H1 (cell line): ENCODE results near the gene CCNG2. TPM values are rescaled to one million over a fixed set of nuclear protein-coding genes. Genes with fewer than 3 reads are reported as not detected.

Experiments
- CTCF ChIA-PET: fragments of 300-600 bp; sonication (Branson Sonifier 250); formaldehyde crosslinking; loops from one replicate; lab custom pipeline; 2021; ENCODE audit not compliant: partially characterized antibody; lab: Charles Lee
- POLR2A ChIA-PET: fragments of 300-600 bp; sonication (Branson Sonifier 250); formaldehyde crosslinking; loops from one replicate; lab custom pipeline; 2021; ENCODE audit warnings: inconsistent platforms; ENCODE audit not compliant: partially characterized antibody; lab: Charles Lee
- DNase-seq, 2 experiments: peaks; one replicate each; pipeline versions ENCODE4 v3.0.0 to v3.0.0-alpha.2; 2010 to 2022; ENCODE audit warnings: low spot score in 2 of 2, low read depth in 1 of 2, mixed read lengths in 1 of 2
- FAIRE-seq: peaks from 2 replicates; lab custom pipeline; 2011; peaks lifted over from hg19 to GRCh38; lab: Jason Lieb, UNC
- H2AFZ ChIP-seq: 2 replicates; pipeline ENCODE4 v1.8.1; 2012; ENCODE audit warnings: low read length, inconsistent platforms
- H2AK5ac ChIP-seq: 2 replicates; pipeline ENCODE4 v1.6.1; 2013; ENCODE audit warnings: low read depth, low read length
- H2BK120ac ChIP-seq: replicated peaks from 2 replicates; pipeline ENCODE3; 2013; ENCODE audit warnings: low read depth, low read length, inconsistent platforms
- H2BK12ac ChIP-seq: 2 replicates; pipeline ENCODE4 v1.6.1; 2013; ENCODE audit warnings: low read depth, low read length
- H2BK15ac ChIP-seq: 2 replicates; pipeline ENCODE4 v1.6.1; 2013; ENCODE audit warnings: low read length
- H2BK20ac ChIP-seq: 2 replicates; pipeline ENCODE4 v1.6.1; 2013; ENCODE audit warnings: low read length
- H2BK5ac ChIP-seq: 2 replicates; pipeline ENCODE4 v1.6.1; 2013; ENCODE audit warnings: low read depth, low read length
- H3K14ac ChIP-seq: 2 replicates; pipeline ENCODE4 v1.6.1; 2013; ENCODE audit warnings: inconsistent platforms; ENCODE audit not compliant: insufficient read length
- H3K18ac ChIP-seq: 2 replicates; pipeline ENCODE4 v1.6.1; 2013; ENCODE audit warnings: low read length; ENCODE audit errors: extremely low read depth
- H3K23ac ChIP-seq: 2 replicates; pipeline ENCODE4 v1.6.1; 2013; ENCODE audit warnings: inconsistent platforms; ENCODE audit not compliant: insufficient read length
- H3K23me2 ChIP-seq: 2 replicates; pipeline ENCODE4 v1.6.1; 2013; ENCODE audit warnings: low read depth, low read length
- H3K27ac ChIP-seq: 2 replicates; pipeline ENCODE4 v1.6.1; 2011; ENCODE audit warnings: low read depth, low read length, inconsistent platforms
- H3K27me3 ChIP-seq, 4 experiments: replicated peaks in 1 of 4; 1 replicate in 1 of 4; 2 replicates in 3 of 4; pipeline versions ENCODE4 v1.6.1 to v1.8.1; 2011 to 2013; ENCODE audit warnings: low read length in 3 of 4, mild to moderate bottlenecking in 3 of 4, inconsistent platforms in 2 of 4, mixed read lengths in 2 of 4, moderate library complexity in 1 of 4; ENCODE audit not compliant: control insufficient read depth in 3 of 4, insufficient read depth in 3 of 4; ENCODE audit errors: extremely low read depth in 1 of 4
- H3K36me3 ChIP-seq, 4 experiments: 2 replicates each; pipeline versions ENCODE4 v1.6.1 to v1.8.1; 2011 to 2013; ENCODE audit warnings: mild to moderate bottlenecking in 4 of 4, low read length in 3 of 4, moderate library complexity in 2 of 4, control low read depth in 1 of 4, inconsistent platforms in 1 of 4; ENCODE audit not compliant: insufficient read depth in 4 of 4, control insufficient read depth in 2 of 4
- H3K4ac ChIP-seq: replicated peaks from 2 replicates; pipeline ENCODE3; 2013; ENCODE audit warnings: low read length, low read depth, mixed read lengths, inconsistent platforms; ENCODE audit not compliant: insufficient read length
- H3K4me1 ChIP-seq, 4 experiments: replicated peaks in 1 of 4; 1 replicate in 1 of 4; 2 replicates in 3 of 4; pipeline versions ENCODE4 v1.6.1 to v1.8.1; 2011 to 2013; ENCODE audit warnings: low read length in 3 of 4, inconsistent platforms in 2 of 4, mixed read lengths in 1 of 4; ENCODE audit not compliant: insufficient read depth in 4 of 4, control insufficient read depth in 3 of 4
- H3K4me2 ChIP-seq, 2 experiments: 2 replicates each; pipeline versions ENCODE4 v1.6.1 to v1.8.1; 2011 to 2013; ENCODE audit warnings: low read depth in 2 of 2, low read length in 2 of 2, control low read depth in 1 of 2, inconsistent platforms in 1 of 2, mild to moderate bottlenecking in 1 of 2; ENCODE audit not compliant: insufficient read depth in 1 of 2
- H3K4me3 ChIP-seq, 4 experiments: fragments of 200-600, 300-600 bp in 1 of 4; sonication (generic), shearing (Covaris generic), sonication (Bioruptor Twin) in 1 of 4; 2 replicates each; pipeline versions ENCODE4 v1.5.1 to v1.8.1; 2011 to 2016; ENCODE audit warnings: low read length in 4 of 4, low read depth in 3 of 4, control low read depth in 2 of 4, inconsistent platforms in 2 of 4, mild to moderate bottlenecking in 2 of 4, mixed read lengths in 1 of 4, moderate library complexity in 1 of 4; ENCODE audit not compliant: insufficient read depth in 2 of 4; ENCODE audit errors: extremely low read depth in 1 of 4
- H3K56ac ChIP-seq: replicated peaks from 2 replicates; pipeline ENCODE3; 2013; ENCODE audit warnings: low read depth, mild to moderate bottlenecking, mixed read lengths, low read length, inconsistent platforms; ENCODE audit not compliant: insufficient read length
- H3K79me1 ChIP-seq: 2 replicates; pipeline ENCODE4 v1.6.1; 2013; ENCODE audit warnings: low read depth, low read length, control low read depth
- H3K79me2 ChIP-seq, 2 experiments: 2 replicates each; pipeline versions ENCODE4 v1.6.1 to v1.8.1; 2012 to 2013; ENCODE audit warnings: low read length in 2 of 2, mild to moderate bottlenecking in 2 of 2, inconsistent platforms in 1 of 2; ENCODE audit not compliant: insufficient read depth in 2 of 2, control insufficient read depth in 1 of 2
- H3K9ac ChIP-seq, 4 experiments: replicated peaks in 1 of 4; 1 replicate in 1 of 4; 2 replicates in 3 of 4; pipeline versions ENCODE4 v1.6.1 to v1.8.1; 2011 to 2013; ENCODE audit warnings: low read depth in 3 of 4, low read length in 3 of 4, control low read depth in 2 of 4, mild to moderate bottlenecking in 2 of 4, moderate library complexity in 2 of 4, inconsistent platforms in 1 of 4; ENCODE audit errors: extremely low read depth in 1 of 4
- H3K9me3 ChIP-seq, 2 experiments: 2 replicates each; pipeline versions ENCODE4 v1.6.1 to v1.8.1; 2012 to 2013; ENCODE audit warnings: mild to moderate bottlenecking in 2 of 2, moderate library complexity in 2 of 2, control low read depth in 1 of 2, inconsistent platforms in 1 of 2, low read depth in 1 of 2, low read length in 1 of 2, mixed read lengths in 1 of 2; ENCODE audit not compliant: insufficient read depth in 2 of 2
- H4K20me1 ChIP-seq, 2 experiments: replicated peaks in 1 of 2; 2 replicates each; pipeline versions ENCODE3 to v1.8.1; 2011 to 2013; ENCODE audit warnings: inconsistent platforms in 2 of 2, low read length in 2 of 2, mild to moderate bottlenecking in 1 of 2; ENCODE audit not compliant: insufficient read depth in 2 of 2, control insufficient read depth in 1 of 2
- H4K5ac ChIP-seq: 2 replicates; pipeline ENCODE4 v1.6.1; 2013; ENCODE audit warnings: low read length, low read depth, mixed read lengths, inconsistent platforms; ENCODE audit not compliant: insufficient read length
- H4K8ac ChIP-seq: 2 replicates; pipeline ENCODE4 v1.8.0; 2013; ENCODE audit warnings: mild to moderate bottlenecking, moderate library complexity, low read length, inconsistent platforms; ENCODE audit not compliant: insufficient read depth; ENCODE audit errors: extremely low read depth
- H4K91ac ChIP-seq: replicated peaks from 2 replicates; pipeline ENCODE3; 2013; ENCODE audit warnings: low read length, mixed read lengths, inconsistent platforms; ENCODE audit not compliant: insufficient read length
- CBX8 ChIP-seq: fragments of 300-800, 300-1000 bp; sonication (generic); IDR thresholded peaks from 2 replicates; pipeline ENCODE4 v1.7.1; 2016; ENCODE audit warnings: low read depth, low read length, borderline replicate concordance
- FOSL1 ChIP-seq: IDR thresholded peaks from 2 replicates; pipeline ENCODE4 v1.6.1; 2011; ENCODE audit warnings: mild to moderate bottlenecking, low read depth, low read length, moderate library complexity; ENCODE audit not compliant: insufficient read depth
- GTF2F1 ChIP-seq: IDR thresholded peaks from 2 replicates; pipeline ENCODE4 v1.6.1; 2012; ENCODE audit warnings: low read depth, low read length, improper control_type of control experiment, borderline replicate concordance
- HDAC2 ChIP-seq, 2 experiments: fragments of 300-600 bp in 1 of 2; sonication (generic) in 1 of 2; IDR thresholded peaks; 2 replicates each; pipeline ENCODE4 v1.6.1; 2011 to 2012; ENCODE audit warnings: low read depth in 2 of 2, low read length in 2 of 2, mild to moderate bottlenecking in 2 of 2, moderate library complexity in 2 of 2, borderline replicate concordance in 1 of 2, inconsistent platforms in 1 of 2
- SP1 ChIP-seq: IDR thresholded peaks from 2 replicates; pipeline ENCODE4 v1.6.1; 2011; ENCODE audit warnings: low read depth, low read length
- SP4 ChIP-seq: IDR thresholded peaks from 2 replicates; pipeline ENCODE4 v1.6.1; 2012; ENCODE audit warnings: low read length, inconsistent platforms
- TBP ChIP-seq: IDR thresholded peaks from 2 replicates; pipeline ENCODE4 v1.6.1; 2011; ENCODE audit warnings: low read depth, low read length, improper control_type of control experiment
- TCF12 ChIP-seq: IDR thresholded peaks from 2 replicates; pipeline ENCODE4 v1.6.1; 2011; ENCODE audit warnings: low read depth, mild to moderate bottlenecking, low read length
- WGBS, 2 experiments: shearing (Covaris generic) in 1 of 2; methylation state at CpG; one replicate each; pipeline versions ENCODE4 v1.1.6 to v1.1.7; 2013 to 2015; ENCODE audit warnings: low lambda C conversion rate in 2 of 2, mixed read lengths in 2 of 2, inconsistent platforms in 1 of 2, low coverage in 1 of 2, missing lambda C conversion rate in 1 of 2; ENCODE audit not compliant: insufficient replicate concordance in 2 of 2, insufficient coverage in 1 of 2, insufficient read length in 1 of 2; ENCODE audit errors: extremely low coverage in 1 of 2, missing lambda C conversion rate in 1 of 2; 5-methylcytosine and 5-hydroxymethylcytosine counted together
- polyA plus RNA-seq, 7 experiments: library from polyadenylated mRNA; depleted of rRNA in 3 of 7; stranded (reverse) in 5 of 7; unstranded in 2 of 7; fragments of >200 nt in 5 of 7; fragments of 200-250 nt in 2 of 7; gene quantifications; 1 replicate in 5 of 7; 2 replicates in 1 of 7; 4 replicates in 1 of 7; pipeline versions ENCODE4 v1.2.1 to v1.2.3, GENCODE V29; 2011 to 2013; ENCODE audit warnings: missing spikeins in 2 of 7, mixed read lengths in 2 of 7
- total RNA-seq: library from RNA; stranded (reverse); fragmentation: NEBNext Ultra II Directional; extraction: Animal tissue kit (Norgen Biotek cat#: 25700); gene quantifications from 2 replicates; pipeline ENCODE4 v1.2.1, GENCODE V29; 2021
- TF ChIP-seq, protein P1 (sequence below): IDR thresholded peaks from 2 replicates; pipeline ENCODE4 v1.6.1; 2012; ENCODE audit warnings: inconsistent platforms

Gene CCNG2
- total and polyA plus RNA-seq, 2 of the 8 experiments (the other 6 are each of a cell fraction or from before 2014, with no cell fraction given) = 3.5 to 13.9 TPM

DNA sequence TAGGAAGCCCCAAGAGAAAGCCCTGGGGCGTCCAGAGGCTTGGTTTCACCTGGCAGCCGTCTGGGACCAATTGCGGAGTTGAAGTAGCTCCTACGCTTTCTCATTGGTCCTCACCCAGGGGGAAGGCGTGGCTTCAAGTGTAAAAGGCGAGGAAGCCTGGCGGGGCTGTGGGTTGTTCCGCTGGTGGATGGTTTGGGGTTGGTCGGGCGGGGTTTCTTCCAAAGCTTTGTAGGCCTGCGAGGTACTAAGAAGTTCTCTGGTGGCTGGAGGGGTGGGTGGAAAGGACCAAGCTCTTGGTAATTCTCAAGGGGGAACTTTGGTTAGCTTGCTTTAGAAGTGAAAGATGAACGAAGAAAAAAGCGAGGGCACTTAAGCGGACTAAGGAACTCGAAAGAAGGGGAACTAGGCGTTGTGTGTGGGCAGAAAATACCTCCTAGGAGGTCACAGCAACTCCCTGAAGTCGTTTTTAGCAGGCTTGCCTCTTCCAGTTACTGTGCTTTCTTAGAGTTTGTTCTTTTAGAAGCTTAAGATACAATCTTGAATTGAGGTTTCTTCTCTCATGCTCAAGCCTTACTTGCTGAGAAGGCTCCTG is 36.6 kb downstream of the CCNG2 start:
- H3K23me2 ChIP-seq = no peaks in the 10 kb centered on the region
- peak overlapping the region; percentile 90 for H2AFZ ChIP-seq
- H4K5ac ChIP-seq = no peak overlapping the region
- FAIRE-seq (peak; percentile 24), DNase-seq (peak in 1 of 2 experiments; percentile 80)
- peak overlapping the region; percentile 20 to 56; a peak in 3 of 4 replicates for H3K4me2 ChIP-seq
- H2BK15ac ChIP-seq = no peak overlapping the region
- H3K23ac ChIP-seq = no peak overlapping the region
- H2AK5ac ChIP-seq = no peak overlapping the region
- H3K18ac ChIP-seq = no peak overlapping the region
- H3K27ac ChIP-seq = no peak overlapping the region
- H4K91ac ChIP-seq = no peak overlapping the region
- peaks cover 0 to 4% (median 0%) of the 10 kb centered on the region in 4 experiments; a peak in 1 of 7 replicates for H3K4me1 ChIP-seq
- no peak overlapping the region for H2BK12ac ChIP-seq
- peaks cover 0 to 6% (median 1%) of the 10 kb centered on the region in 4 experiments; a peak in 3 of 7 replicates for H3K27me3 ChIP-seq
- no peak overlapping the region for H2BK20ac ChIP-seq
- no peaks in the 10 kb centered on the region for H3K79me2 ChIP-seq
- no peak overlapping the region for H3K56ac ChIP-seq
- POLR2A ChIA-PET = interaction anchor here (1.0 to 2.0 kb wide), 2 partner anchors 36 to 117 kb away, joined by 3 to 6 read pairs; partner anchors contain the start of gene CCNG2
- 37% methylated on average over 17 of the region's 17 CpGs; no CpG with 5 or more reads in 1 of the 2 experiments for WGBS, 2 experiments
- TF ChIP-seq CBX8 = no peak
- TF ChIP-seq, protein P1, sequence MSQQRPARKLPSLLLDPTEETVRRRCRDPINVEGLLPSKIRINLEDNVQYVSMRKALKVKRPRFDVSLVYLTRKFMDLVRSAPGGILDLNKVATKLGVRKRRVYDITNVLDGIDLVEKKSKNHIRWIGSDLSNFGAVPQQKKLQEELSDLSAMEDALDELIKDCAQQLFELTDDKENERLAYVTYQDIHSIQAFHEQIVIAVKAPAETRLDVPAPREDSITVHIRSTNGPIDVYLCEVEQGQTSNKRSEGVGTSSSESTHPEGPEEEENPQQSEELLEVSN = no peak
- no peak for TF ChIP-seq SP4
- TF ChIP-seq HDAC2 (IDR thresholded peaks at IDR 0.05; ENCODE audit: borderline replicate concordance in 1 of 2, low read depth in 2 of 2, low read length in 2 of 2) = no peak
- no peak for TF ChIP-seq FOSL1
- no peak for TF ChIP-seq GTF2F1
- no peak for TF ChIP-seq TCF12
- 0 out of 2 replicates have a peak, but pooled peaks have one; percentile 39 for TF ChIP-seq TBP
- 0 out of 2 replicates have a peak, but pooled peaks have one; percentile 35 for TF ChIP-seq SP1
- TF ChIP-seq, all 59 proteins: peak for 2
- H3K9ac ChIP-seq = no peak overlapping the region
- no peak overlapping the region for H2BK120ac ChIP-seq
- H3K4me3 ChIP-seq = peak overlapping the region in 1 of 4 experiments; percentile 37; a peak in 1 of 8 replicates
- H3K4ac ChIP-seq = no peak overlapping the region
- no peaks in the 10 kb centered on the region for H4K20me1 ChIP-seq
- no peaks in the 10 kb centered on the region for H3K79me1 ChIP-seq
- H3K14ac ChIP-seq = no peak overlapping the region
- CTCF ChIA-PET = interaction anchor here (0.6 to 20.9 kb wide), 8 partner anchors 9 to 367 kb away, joined by 3 to 258 read pairs (median 4); no protein-coding TSS in a partner anchor
- no peaks in the 10 kb centered on the region for H3K9me3 ChIP-seq
- H2BK5ac ChIP-seq = no peak overlapping the region
- no peak overlapping the region for H4K8ac ChIP-seq
- no peaks in the 10 kb centered on the region for H3K36me3 ChIP-seq
